Common myeloid progenitor, CD34-positive (primary cell): Measurements from ENCODE around the gene EPYC.

Source experiments
- CTCF ChIA-PET: fragments of 350-600 bp; sonication (Branson Sonifier 250); formaldehyde crosslinking; loops from one replicate; lab custom pipeline; 2021; ENCODE audit warnings: antibody characterized with exemption; lab: Charles Lee
- POLR2A ChIA-PET: fragments of 350-600 bp; sonication (Branson Sonifier 250); formaldehyde crosslinking; loops from one replicate; lab custom pipeline; 2021; ENCODE audit warnings: antibody characterized with exemption; lab: Charles Lee
- DNase-seq, 3 donors: peaks; one replicate each; pipeline versions ENCODE4 v3.0.0 to v3.0.0-alpha.2; 2013
- H3K27ac ChIP-seq, 2 experiments: 1 replicate in 1 of 2; 2 replicates in 1 of 2; pipeline ENCODE4 v1.7.0; 2013; ENCODE audit warnings: inconsistent platforms in 2 of 2, low read length in 2 of 2, mild to moderate bottlenecking in 2 of 2, low read depth in 1 of 2, moderate library complexity in 1 of 2; ENCODE audit not compliant: severe bottlenecking in 2 of 2, insufficient read depth in 1 of 2, poor library complexity in 1 of 2
- H3K27me3 ChIP-seq, 5 experiments: replicated peaks in 2 of 5; 1 replicate in 3 of 5; 2 replicates in 2 of 5; pipeline versions ENCODE4 v1.6.1 to v1.7.0; 2013; ENCODE audit warnings: low read length in 4 of 5, mild to moderate bottlenecking in 2 of 5, moderate library complexity in 2 of 5, inconsistent platforms in 1 of 5; ENCODE audit not compliant: insufficient read depth in 5 of 5, control insufficient read depth in 4 of 5
- H3K36me3 ChIP-seq, 4 experiments: 1 replicate in 2 of 4; 2 replicates in 2 of 4; pipeline versions ENCODE4 v1.6.1 to v1.7.0; 2013; ENCODE audit warnings: low read length in 3 of 4, control low read depth in 1 of 4, mild to moderate bottlenecking in 1 of 4; ENCODE audit not compliant: control insufficient read depth in 4 of 4, insufficient read depth in 4 of 4
- H3K4me1 ChIP-seq, 4 experiments: 1 replicate in 3 of 4; 2 replicates in 1 of 4; pipeline versions ENCODE4 v1.6.1 to v1.7.1; 2013; ENCODE audit warnings: low read length in 3 of 4, mild to moderate bottlenecking in 3 of 4, control low read depth in 1 of 4, inconsistent platforms in 1 of 4, moderate library complexity in 1 of 4; ENCODE audit not compliant: control insufficient read depth in 4 of 4, insufficient read depth in 4 of 4; ENCODE audit errors: control extremely low read depth in 1 of 4
- H3K4me3 ChIP-seq, 7 experiments: 1 replicate in 4 of 7; 2 replicates in 3 of 7; pipeline versions ENCODE4 v1.5.1 to v1.7.0; 2013; ENCODE audit warnings: mild to moderate bottlenecking in 7 of 7, low read length in 6 of 7, moderate library complexity in 6 of 7, inconsistent platforms in 2 of 7, low read depth in 2 of 7, control low read depth in 1 of 7; ENCODE audit not compliant: insufficient read depth in 4 of 7, control insufficient read depth in 1 of 7; ENCODE audit errors: extremely low read depth in 1 of 7
- H3K9me3 ChIP-seq, 5 experiments: 1 replicate in 4 of 5; 2 replicates in 1 of 5; pipeline versions ENCODE4 v1.6.1 to v1.7.1; 2013; ENCODE audit warnings: low read length in 4 of 5, mild to moderate bottlenecking in 2 of 5, inconsistent platforms in 1 of 5, low read depth in 1 of 5, moderate library complexity in 1 of 5; ENCODE audit not compliant: control insufficient read depth in 4 of 5, insufficient read depth in 2 of 5; ENCODE audit errors: control extremely low read depth in 1 of 5
- WGBS: methylation state at CpG from one replicate; pipeline ENCODE4 v1.1.5; 2013; ENCODE audit not compliant: insufficient coverage; 5-methylcytosine and 5-hydroxymethylcytosine counted together

Gene EPYC

DNA sequence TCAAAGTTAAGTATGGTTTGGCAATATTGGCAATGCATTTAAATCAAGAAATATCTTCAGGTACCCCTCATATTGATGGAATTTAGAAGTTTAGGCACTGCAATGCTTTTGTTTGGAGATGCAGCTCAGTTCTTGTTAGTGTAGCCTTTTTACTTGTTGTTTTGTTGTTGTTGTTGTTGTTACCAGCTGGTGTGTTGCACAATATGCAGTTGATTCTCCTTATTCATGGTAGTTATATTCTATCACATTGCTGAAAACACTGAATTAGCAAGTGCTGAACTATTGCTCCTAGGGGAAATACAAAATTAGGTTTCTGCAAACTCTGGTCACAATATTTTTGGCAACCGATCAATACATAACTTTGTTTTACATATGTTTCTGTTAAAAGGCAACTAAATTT is 84.5 kb downstream of the EPYC start:
- no peaks in the 10 kb centered on the region for H3K4me1 ChIP-seq
- H3K36me3 ChIP-seq: no peaks in the 10 kb centered on the region
- H3K4me3 ChIP-seq: no peak overlapping the region
- DNase-seq: no peak
- ChIA-PET POLR2A (no interaction called here), CTCF (no interaction called here)
- WGBS: no CpG with 5 or more reads among the region's 1 CpG
- H3K27ac ChIP-seq: no peak overlapping the region
- no peaks in the 10 kb centered on the region for H3K9me3 ChIP-seq
- H3K27me3 ChIP-seq: no peaks in the 10 kb centered on the region

DNA sequence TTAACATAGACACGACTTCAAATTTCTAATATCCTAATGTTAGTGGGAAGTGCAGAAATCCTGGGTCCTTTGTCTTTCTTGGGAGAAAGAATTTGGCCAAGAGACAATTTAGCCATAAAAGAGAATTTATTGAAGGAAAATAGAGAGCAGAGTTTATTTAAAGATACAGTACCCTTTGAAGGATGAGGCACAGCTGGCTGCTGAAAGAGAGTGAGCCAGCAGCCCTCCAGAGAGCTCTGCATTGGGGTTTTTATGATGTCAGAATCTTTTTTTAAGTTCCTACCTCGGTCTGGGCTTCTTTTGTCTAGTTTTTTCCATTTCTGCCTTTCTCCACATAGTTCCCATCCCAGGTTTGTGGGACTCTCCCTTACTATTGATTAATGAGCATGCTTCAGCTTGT is 87.3 kb downstream of the EPYC start:
- no peaks in the 10 kb centered on the region for H3K36me3 ChIP-seq
- ChIA-PET CTCF (no interaction called here), POLR2A (no interaction called here)
- no peaks in the 10 kb centered on the region for H3K27me3 ChIP-seq
- DNase-seq: no peak
- WGBS: 100% methylated on average over 1 of the region's 2 CpGs
- no peak overlapping the region for H3K4me3 ChIP-seq
- H3K27ac ChIP-seq: no peak overlapping the region
- H3K9me3 ChIP-seq: no peaks in the 10 kb centered on the region
- no peaks in the 10 kb centered on the region for H3K4me1 ChIP-seq

DNA sequence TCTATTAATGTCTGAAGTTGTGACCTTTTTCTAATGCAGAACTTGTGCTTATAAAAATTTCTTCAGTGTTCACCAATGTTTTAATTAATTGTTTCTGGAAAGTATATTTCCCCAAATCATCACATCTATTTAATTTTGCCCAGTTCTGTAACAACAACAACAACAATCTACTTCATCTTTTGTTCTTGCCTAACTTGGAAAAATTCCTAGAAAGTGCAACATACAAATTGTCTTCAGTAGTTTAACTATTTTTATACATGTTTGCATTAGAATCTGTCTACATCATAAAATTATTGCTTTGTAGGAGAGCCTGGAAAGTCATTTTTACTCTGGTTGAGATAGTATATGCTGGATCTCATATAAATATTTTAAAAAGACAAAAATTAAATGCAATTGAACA is 88.3 kb downstream of the EPYC start:
- CTCF ChIA-PET: no interaction called here

DNA sequence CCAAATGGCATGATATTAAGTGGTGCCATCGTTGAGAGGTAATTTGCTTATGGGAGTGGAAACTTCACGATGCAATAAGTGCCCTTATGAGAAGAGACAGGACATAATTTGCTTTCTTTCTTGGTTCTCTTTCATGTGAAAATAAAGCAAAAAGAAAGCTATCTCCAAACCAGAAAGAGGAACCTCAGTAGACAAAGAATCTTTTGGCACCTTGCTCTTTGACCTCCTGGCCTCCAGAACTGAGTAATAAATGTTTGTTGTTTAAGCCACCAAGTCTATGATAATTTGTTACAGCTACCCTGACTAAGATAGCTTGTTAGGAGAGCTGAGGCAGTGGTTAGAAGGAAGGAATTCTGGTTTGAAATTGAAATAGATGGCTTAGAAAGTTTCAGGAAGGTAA is 89.4 kb downstream of the EPYC start:
- 100% methylated on average over 1 of the region's 2 CpGs for whole genome bisulfite sequencing
- CTCF ChIA-PET: interaction anchor here (0.5 kb wide), 1 partner anchor 54 kb away, joined by 3 read pairs; no protein-coding TSS in a partner anchor
- H3K27ac ChIP-seq: no peak overlapping the region

More for the DNA sequence above, 88.3 kb downstream of the EPYC start:
- Histone ChIP-seq H3K4me3 (no peak overlapping the region), H3K4me1 (no peaks in the 10 kb centered on the region), H3K36me3 (no peaks in the 10 kb centered on the region), H3K27ac (no peak overlapping the region), H3K27me3 (no peaks in the 10 kb centered on the region), H3K9me3 (no peaks in the 10 kb centered on the region)
- POLR2A ChIA-PET: no interaction called here
- no peak for DNase-seq

More for the DNA sequence above, 89.4 kb downstream of the EPYC start:
- POLR2A ChIA-PET: no interaction called here
- Histone ChIP-seq H3K4me3 (no peak overlapping the region), H3K36me3 (no peaks in the 10 kb centered on the region), H3K9me3 (no peaks in the 10 kb centered on the region), H3K4me1 (no peaks in the 10 kb centered on the region), H3K27me3 (no peaks in the 10 kb centered on the region)
- DNase-seq: no peak
